Keratinocyte (primary cell): ENCODE measurements around the gene ZNF343. TPM values are rescaled to one million over a fixed set of nuclear protein-coding genes. Genes with fewer than 3 reads are reported as not detected.

ENCODE experiments used
- DNase-seq: peaks from one replicate; pipeline ENCODE4 v3.0.0-alpha.2; 2011; ENCODE audit warnings: low read depth, missing footprints, low spot score
- FAIRE-seq: peaks from 2 replicates; lab custom pipeline; 2011; peaks lifted over from hg19 to GRCh38; lab: Jason Lieb, UNC
- H2AFZ ChIP-seq: 2 replicates; pipeline ENCODE4 v1.6.0; 2012; ENCODE audit warnings: low read length, control low read depth, inconsistent platforms; ENCODE audit not compliant: control insufficient read depth
- H3K27ac ChIP-seq: 2 replicates; pipeline ENCODE4 v1.5.1; 2011; ENCODE audit warnings: low read length; ENCODE audit not compliant: control insufficient read depth, insufficient read depth
- H3K27me3 ChIP-seq: 3 replicates; pipeline ENCODE4 v1.6.0; 2011; ENCODE audit warnings: low read length; ENCODE audit not compliant: control insufficient read depth, insufficient read depth; ENCODE audit errors: extremely low read depth
- H3K36me3 ChIP-seq, 2 experiments: 2 replicates in 1 of 2; 3 replicates in 1 of 2; pipeline ENCODE4 v1.5.1; 2011; ENCODE audit warnings: low read length in 2 of 2, mild to moderate bottlenecking in 1 of 2; ENCODE audit not compliant: control insufficient read depth in 2 of 2, insufficient read depth in 2 of 2; ENCODE audit errors: extremely low read depth in 1 of 2
- H3K4me1 ChIP-seq: 3 replicates; pipeline ENCODE4 v1.5.1; 2011; ENCODE audit warnings: low read length; ENCODE audit not compliant: control insufficient read depth, insufficient read depth; ENCODE audit errors: extremely low read depth
- H3K4me2 ChIP-seq: 3 replicates; pipeline ENCODE4 v1.6.0; 2011; ENCODE audit warnings: low read depth, low read length; ENCODE audit not compliant: control insufficient read depth, insufficient read depth; ENCODE audit errors: extremely low read depth
- H3K4me3 ChIP-seq, 3 experiments: fragments of 200-600 bp in 1 of 3; sonication (generic) in 1 of 3; 2 replicates in 2 of 3; 3 replicates in 1 of 3; pipeline ENCODE4 v1.5.1; 2011 to 2016; ENCODE audit warnings: low read length in 3 of 3, mild to moderate bottlenecking in 3 of 3, control low read depth in 2 of 3, inconsistent platforms in 1 of 3, low read depth in 1 of 3, mixed read lengths in 1 of 3, mixed run types in 1 of 3, moderate library complexity in 1 of 3; ENCODE audit not compliant: control insufficient read depth in 2 of 3, insufficient read depth in 2 of 3; ENCODE audit errors: extremely low read depth in 1 of 3
- H3K79me2 ChIP-seq: 2 replicates; pipeline ENCODE4 v1.6.0; 2012; ENCODE audit warnings: low read length; ENCODE audit not compliant: control insufficient read depth, insufficient read depth
- H3K9ac ChIP-seq: 3 replicates; pipeline ENCODE4 v1.6.0; 2011; ENCODE audit warnings: low read length; ENCODE audit not compliant: control insufficient read depth, insufficient read depth; ENCODE audit errors: extremely low read depth
- H3K9me1 ChIP-seq: 3 replicates; pipeline ENCODE4 v1.6.0; 2011; ENCODE audit warnings: low read length; ENCODE audit not compliant: control insufficient read depth, insufficient read depth; ENCODE audit errors: extremely low read depth
- H3K9me3 ChIP-seq: 2 replicates; pipeline ENCODE4 v1.5.1; 2012; ENCODE audit warnings: low read depth, low read length; ENCODE audit not compliant: control insufficient read depth
- H4K20me1 ChIP-seq: 3 replicates; pipeline ENCODE4 v1.6.0; 2011; ENCODE audit warnings: low read length; ENCODE audit not compliant: control insufficient read depth, insufficient read depth; ENCODE audit errors: extremely low read depth
- CTCF ChIP-seq, 3 experiments: IDR thresholded peaks in 1 of 3; conservative IDR thresholded peaks in 1 of 3; optimal IDR thresholded peaks in 1 of 3; 2 replicates in 2 of 3; 3 replicates in 1 of 3; pipeline versions ENCODE3 to v1.5.1; 2011; ENCODE audit warnings: low read length in 3 of 3, mild to moderate bottlenecking in 3 of 3, moderate library complexity in 2 of 3, control low read depth in 1 of 3, inconsistent platforms in 1 of 3; ENCODE audit not compliant: insufficient read depth in 2 of 3; ENCODE audit errors: extremely low read depth in 1 of 3
- EZH2 ChIP-seq: IDR thresholded peaks from one replicate; pipeline ENCODE4 v1.6.1; 2012; ENCODE audit warnings: inconsistent platforms, mild to moderate bottlenecking, low read length, moderate library complexity
- dilution Hi-C: fragments of 300-500 bp; cut with MboI; formaldehyde crosslinking; loops from one replicate; pipeline ENCODE4 v1.7.0; 2020; ENCODE audit warnings: low sequenced_read_pairs; ENCODE audit not compliant: extremely low pct_ligation_motif_present
- polyA plus RNA-seq, 5 experiments: library from polyadenylated mRNA; depleted of rRNA in 3 of 5; stranded (reverse) in 3 of 5; stranded (forward) in 1 of 5; unstranded in 1 of 5; fragments of >200 nt; gene quantifications; 1 replicate in 1 of 5; 2 replicates in 3 of 5; 3 replicates in 1 of 5; pipeline versions ENCODE4 v1.2.1 to v1.2.3, GENCODE V29; 2011 to 2012; ENCODE audit warnings: missing spikeins in 2 of 5, low read depth in 1 of 5, low replicate concordance in 1 of 5
- small RNA-seq, 3 experiments: library from RNA; depleted of rRNA; stranded (forward); fragments of <200 nt; gene quantifications; one replicate each; pipeline ENCODE3, GENCODE V24; 2012; ENCODE audit warnings: low read depth in 3 of 3, low replicate concordance in 1 of 3; ENCODE audit not compliant: insufficient read length in 3 of 3

ZNF343 gene
- polyA plus RNA-seq, 1 donor (not counting 4 experiments of a cell fraction or from before 2014, with no cell fraction given) = 11.7 TPM

- no peak overlapping the region for H3K27ac ChIP-seq
These were observed 61.9 kb downstream of the ZNF343 start for GRCh38 chr20:2446845-2447244.

More at GRCh38 chr20:2446845-2447244, 61.9 kb downstream of the ZNF343 start:
- H2AFZ ChIP-seq = no peak overlapping the region
- no peak for TF ChIP-seq CTCF (optimal IDR thresholded peaks at IDR 0.05 in 1 of 3, IDR thresholded peaks at IDR 0.05 in 1 of 3, conservative IDR thresholded peaks at IDR 0.05 in 1 of 3; ENCODE audit: extremely low read depth in 1 of 3, insufficient read depth in 2 of 3, low read length in 3 of 3)
- TF ChIP-seq EZH2 = no peak
- H3K36me3 ChIP-seq = no peaks in the 10 kb centered on the region
- no peaks in the 10 kb centered on the region for H3K27me3 ChIP-seq
- H3K9me3 ChIP-seq = no peaks in the 10 kb centered on the region
- no peaks in the 10 kb centered on the region for H3K79me2 ChIP-seq
- H3K9me1 ChIP-seq = no peaks in the 10 kb centered on the region
- H3K4me3 ChIP-seq = no peak overlapping the region
- no peak overlapping the region for H3K4me2 ChIP-seq
- FAIRE-seq (no peak), DNase-seq (no peak)
- H4K20me1 ChIP-seq = no peaks in the 10 kb centered on the region
- dilution Hi-C loops = no loop called here
- H3K9ac ChIP-seq = no peak overlapping the region
- peaks cover 9% of the 10 kb centered on the region for H3K4me1 ChIP-seq

Small RNA genes lying within 50 kb of the gene (small RNA-seq; reads per million reads assigned to genes)
- gene RF00019 = 0 reads per million in 3 experiments

Other genes with a start within 250 kb of the ZNF343 start
- gene TGM3, start 212.9 kb downstream of the ZNF343 start, polyA plus RNA-seq = 0.08 TPM in 3 replicates
- gene TGM6, start 128.0 kb downstream of the ZNF343 start, polyA plus RNA-seq = not detected in 3 replicates
- 149 to 209 TPM (median 199 TPM) in 3 replicates for gene SNRPB, start 38.1 kb downstream of the ZNF343 start, polyA plus RNA-seq
- gene TMC2, start 27.7 kb upstream of the ZNF343 start, polyA plus RNA-seq = not detected in 3 replicates
- 193 to 300 TPM (median 242 TPM) in 3 replicates for gene NOP56, start 143.7 kb upstream of the ZNF343 start, polyA plus RNA-seq
- 113 to 131 TPM (median 123 TPM) in 3 replicates for gene IDH3B, start 155.3 kb upstream of the ZNF343 start, polyA plus RNA-seq
- gene EBF4, start 183.9 kb upstream of the ZNF343 start, polyA plus RNA-seq = 0.12 to 0.17 TPM in 2 of 3 replicates, not detected in the other